Skin epidermis (tissue), 12 donors: Measurements from ENCODE around the gene CAV3.

Source experiments
- H3K27ac ChIP-seq, 21 experiments: fragments of 200-600 bp; sonication (generic) in 11 of 21; one replicate each; pipeline ENCODE4 v1.5.0; 2020; ENCODE audit warnings: mild to moderate bottlenecking in 3 of 21, inconsistent platforms in 2 of 21, moderate library complexity in 2 of 21
- H3K4me3 ChIP-seq, 7 experiments: fragments of 200-600 bp; sonication (generic) in 2 of 7; one replicate each; pipeline ENCODE4 v1.5.0; 2020; ENCODE audit warnings: inconsistent platforms in 2 of 7, mild to moderate bottlenecking in 2 of 7, moderate library complexity in 1 of 7

Gene CAV3

GRCh38 chr3:8734137-8734878, 706 bp downstream of the CAV3 start:
- no peak overlapping the region for H3K4me3 ChIP-seq
- H3K27ac ChIP-seq, result no peak overlapping the region

GRCh38 chr3:8734908-8735307, 1.3 kb downstream of the CAV3 start:
- Histone ChIP-seq H3K27ac (no peak overlapping the region), H3K4me3 (no peak overlapping the region)

GRCh38 chr3:8736436-8736835, 2.8 kb downstream of the CAV3 start:
- no peak overlapping the region for H3K27ac ChIP-seq
- no peak overlapping the region for H3K4me3 ChIP-seq

GRCh38 chr3:8737301-8737700, 3.7 kb downstream of the CAV3 start:
- no peak overlapping the region for H3K27ac ChIP-seq
- no peak overlapping the region for H3K4me3 ChIP-seq

DNA sequence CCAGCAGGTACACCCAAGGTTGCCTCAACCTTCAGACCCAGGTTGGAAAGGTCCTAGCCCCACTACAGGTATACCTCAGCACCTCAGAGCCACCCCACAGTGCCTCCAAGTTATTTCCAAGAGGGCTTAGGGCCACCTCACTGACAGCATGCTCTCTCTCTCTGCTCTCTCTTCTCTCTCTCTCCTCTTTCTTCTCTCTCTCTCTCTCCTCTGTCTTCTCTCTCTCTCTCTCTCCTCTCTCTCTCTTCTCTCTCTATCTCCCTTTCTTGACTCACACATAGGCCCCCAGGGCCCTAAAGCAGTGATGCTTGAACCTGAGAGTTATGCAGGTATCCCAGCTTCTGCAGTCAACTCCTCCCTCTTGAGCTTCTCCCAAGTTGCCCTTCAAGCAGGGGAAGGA, 4.2 kb downstream of the CAV3 start:
- no peak overlapping the region for H3K4me3 ChIP-seq
- no peak overlapping the region for H3K27ac ChIP-seq

- H3K4me3 ChIP-seq, result no peak overlapping the region
- no peak overlapping the region for H3K27ac ChIP-seq
Observed at GRCh38 chr3:8738639-8739038, 5.0 kb downstream of the CAV3 start.

DNA sequence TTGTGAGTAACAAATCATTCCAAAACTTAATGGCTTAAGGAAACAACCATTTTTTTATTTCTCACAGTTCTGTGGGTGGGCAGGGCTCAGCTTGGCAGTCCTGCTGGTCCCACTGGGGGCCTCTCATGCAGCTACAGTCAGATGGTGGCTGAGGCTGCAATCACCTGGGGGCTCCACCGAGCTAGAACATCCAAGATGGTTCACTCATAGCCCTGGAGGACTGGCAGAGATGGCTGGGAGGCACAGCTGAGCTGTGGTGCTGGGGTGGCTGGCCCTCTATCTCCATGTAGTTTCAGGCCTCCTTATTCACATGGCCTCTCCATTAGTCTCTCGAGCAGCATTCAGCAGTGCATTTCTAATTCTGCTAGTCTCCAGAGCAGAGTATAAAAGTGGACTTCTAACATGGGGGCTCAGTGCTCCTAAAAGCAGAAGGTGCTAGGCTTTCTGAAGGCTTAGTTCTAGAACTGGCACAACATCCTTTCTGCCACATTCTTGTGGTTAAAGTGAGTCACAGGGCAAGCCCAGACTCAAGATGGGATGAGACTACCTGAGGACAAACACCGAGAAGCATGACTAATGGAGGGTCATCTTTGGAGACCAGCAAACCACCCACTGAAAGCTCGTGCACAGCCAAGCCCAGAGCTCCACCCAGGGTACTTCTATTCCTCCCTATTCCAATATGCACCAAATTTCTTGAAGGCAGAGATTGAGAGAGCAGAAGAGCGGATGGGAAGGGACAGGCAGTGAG, 6.3 kb downstream of the CAV3 start:
- no peak overlapping the region for H3K4me3 ChIP-seq
- H3K27ac ChIP-seq, result no peak overlapping the region

- H3K4me3 ChIP-seq, result no peak overlapping the region
- no peak overlapping the region for H3K27ac ChIP-seq
Observed at GRCh38 chr3:8741581-8742261, 8.1 kb downstream of the CAV3 start.

GRCh38 chr3:8743021-8743601, 9.5 kb downstream of the CAV3 start:
- no peak overlapping the region for H3K4me3 ChIP-seq
- no peak overlapping the region for H3K27ac ChIP-seq

DNA sequence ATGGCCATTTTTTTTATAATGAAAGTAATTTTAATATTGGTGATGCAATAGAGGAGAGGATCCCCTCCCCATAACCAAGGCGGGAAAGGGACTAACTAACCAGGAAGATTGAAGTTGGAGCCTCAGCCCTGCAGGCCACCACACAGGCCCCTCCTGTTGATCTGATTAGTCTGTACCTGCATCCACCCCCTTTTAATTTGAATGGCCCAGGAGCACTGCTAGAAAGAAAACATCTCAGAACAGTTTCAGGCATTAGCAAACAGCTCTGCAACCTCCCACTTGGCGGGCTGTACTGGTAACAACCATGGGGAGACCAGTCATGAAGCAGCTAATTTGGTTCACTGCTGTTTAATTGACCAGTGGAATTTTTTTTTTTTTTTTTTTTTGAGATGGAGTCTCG, 10.3 kb downstream of the CAV3 start:
- no peak overlapping the region for H3K27ac ChIP-seq
- H3K4me3 ChIP-seq, result no peak overlapping the region

- H3K27ac ChIP-seq, result no peak overlapping the region
- no peak overlapping the region for H3K4me3 ChIP-seq
Observed at GRCh38 chr3:8745619-8746370, 12.2 kb downstream of the CAV3 start.

DNA sequence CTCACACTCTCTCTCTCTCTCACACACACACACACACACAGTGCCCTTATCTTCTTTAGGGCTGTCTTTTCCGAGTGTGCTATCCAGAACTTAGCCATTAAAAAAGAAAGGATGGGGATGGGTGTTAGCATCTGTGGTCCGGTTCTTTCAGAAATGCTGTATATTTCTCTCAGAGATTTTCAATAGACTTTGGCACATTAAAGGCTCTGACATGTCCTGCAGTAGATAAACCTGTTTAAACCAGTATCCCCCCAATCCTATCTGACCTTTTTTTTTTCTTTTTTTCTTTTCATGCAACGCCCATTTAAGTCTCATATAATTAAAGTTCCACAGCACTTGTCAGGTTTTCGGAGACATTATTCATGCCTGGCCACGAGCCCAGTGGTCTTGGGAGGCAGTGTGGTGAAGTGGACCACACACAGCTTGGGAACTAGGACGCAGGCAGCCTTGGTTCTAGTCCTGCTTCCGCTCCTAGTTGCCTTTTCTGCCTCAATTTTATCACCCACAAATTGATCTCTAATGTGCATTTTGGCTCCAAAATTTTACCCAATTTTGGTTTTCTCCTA, 13.3 kb downstream of the CAV3 start:
- H3K4me3 ChIP-seq, result no peak overlapping the region
- H3K27ac ChIP-seq, result no peak overlapping the region

- H3K4me3 ChIP-seq, result no peak overlapping the region
- no peak overlapping the region for H3K27ac ChIP-seq
Observed at GRCh38 chr3:8749316-8749715, 15.7 kb downstream of the CAV3 start.

GRCh38 chr3:8752832-8753231, 19.2 kb downstream of the CAV3 start:
- H3K4me3 ChIP-seq, result no peak overlapping the region
- H3K27ac ChIP-seq, result no peak overlapping the region

DNA sequence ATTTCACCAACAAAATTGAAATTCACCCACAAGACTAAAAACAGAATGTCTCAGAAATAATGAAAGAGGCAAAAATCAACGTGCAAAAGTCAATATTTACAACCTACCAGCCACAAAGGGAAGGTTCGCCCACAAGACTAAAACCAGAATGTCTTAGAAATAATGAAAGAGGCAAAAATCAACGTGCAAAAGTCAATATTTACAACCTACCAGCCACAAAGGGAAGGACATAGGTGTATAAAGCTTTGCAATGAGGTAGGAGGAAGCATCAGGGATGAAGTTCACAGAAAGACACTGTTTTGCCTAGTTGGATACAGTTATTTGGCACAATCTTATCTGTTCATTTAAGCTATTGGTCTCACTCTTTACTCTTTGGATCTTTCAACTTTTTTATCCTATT, 21.5 kb downstream of the CAV3 start:
- no peak overlapping the region for H3K27ac ChIP-seq
- H3K4me3 ChIP-seq, result no peak overlapping the region

DNA sequence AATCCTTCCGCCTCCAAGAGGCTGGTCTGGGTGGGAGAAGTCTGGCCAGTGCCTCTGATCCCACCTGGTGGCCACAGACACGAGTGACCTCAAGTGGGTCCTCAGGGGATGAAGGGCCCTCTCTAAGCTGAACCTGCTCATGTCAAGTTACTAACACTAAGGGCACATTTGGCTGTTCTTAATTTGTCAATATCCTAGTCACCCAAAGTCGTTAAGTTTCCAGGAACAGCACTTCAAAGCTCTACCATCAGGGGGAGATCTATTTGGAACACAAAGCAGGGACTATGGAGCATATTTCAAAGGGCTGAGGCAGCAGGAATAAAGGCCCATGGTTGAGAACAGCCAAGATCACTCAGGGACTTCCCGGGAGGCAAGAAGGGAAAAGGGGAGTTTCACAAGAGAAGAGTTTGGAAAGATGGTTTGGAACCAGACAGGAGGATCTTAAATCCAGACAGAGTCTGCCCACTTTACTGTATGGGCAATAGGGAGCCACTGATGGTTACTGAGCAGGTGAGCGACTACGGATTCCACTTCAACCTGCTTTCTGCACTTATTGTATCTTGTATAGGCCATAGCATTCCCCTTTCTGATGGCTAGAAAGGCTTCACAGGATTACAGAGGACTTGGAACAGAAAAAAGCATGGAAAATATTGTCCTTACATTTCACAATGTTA, 22.1 kb downstream of the CAV3 start:
- H3K4me3 ChIP-seq, result no peak overlapping the region
- H3K27ac ChIP-seq, result no peak overlapping the region

GRCh38 chr3:8756671-8757070, 23.1 kb downstream of the CAV3 start:
- Histone ChIP-seq H3K4me3 (no peak overlapping the region), H3K27ac (no peak overlapping the region)

DNA sequence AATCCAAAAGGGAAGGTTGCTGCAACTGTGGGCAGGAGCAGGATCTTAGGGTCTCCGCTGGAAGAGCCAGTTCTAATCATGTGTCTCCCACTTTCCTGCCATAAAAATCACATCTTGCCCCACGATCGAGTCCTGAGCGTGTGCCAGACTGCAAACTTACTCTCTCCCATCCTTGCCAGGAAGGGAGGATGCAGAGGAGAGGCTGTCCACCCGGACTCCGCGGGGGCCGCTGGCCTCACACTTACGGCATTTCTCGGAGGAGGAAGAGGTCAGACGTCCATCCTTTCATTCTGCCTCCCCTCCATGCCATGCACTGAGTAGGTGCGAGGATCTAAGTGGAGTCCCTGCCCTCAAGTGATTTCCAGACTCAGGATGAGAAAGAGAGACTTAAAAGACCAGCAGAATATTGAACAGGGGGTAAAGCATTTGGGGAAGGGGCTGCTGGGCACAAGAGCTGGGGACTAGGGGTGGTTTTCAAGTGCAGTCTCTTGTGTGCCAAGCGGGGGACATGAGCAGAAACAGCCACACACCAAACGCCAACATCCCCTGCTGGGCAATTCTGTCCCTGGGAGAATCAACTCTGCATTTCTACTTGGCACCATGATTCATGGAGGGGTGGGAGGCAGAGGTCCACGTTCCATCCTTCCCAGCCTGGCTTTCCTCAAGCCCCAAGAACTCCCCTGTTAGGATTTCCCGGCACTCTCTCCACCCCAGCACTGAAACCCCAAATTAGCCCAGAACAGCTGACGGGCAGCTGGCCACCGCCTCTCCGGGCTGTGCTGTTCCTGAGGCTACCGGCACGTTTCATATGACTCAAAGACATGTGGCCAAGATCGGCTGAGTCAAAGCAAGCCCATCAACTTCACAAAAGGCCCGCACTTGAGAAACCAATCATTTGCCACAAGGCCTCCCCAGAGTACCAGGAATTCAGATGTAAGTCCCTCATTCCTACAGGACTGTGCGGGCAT, 24.2 kb downstream of the CAV3 start:
- peak overlapping the region in 5 of 21 experiments; percentile 10 to 58 (median 49) for H3K27ac ChIP-seq
- no peak overlapping the region for H3K4me3 ChIP-seq
